Lower leg skin (tissue), 4 donors: Measurements from ENCODE around the gene KCNT2. TPM values are rescaled to one million over a fixed set of nuclear protein-coding genes. Genes with fewer than 3 reads are reported as not detected.
"Not testable (repeated sequence)": the region's sequence is repeated elsewhere in the genome, so short reads cannot be mapped to it uniquely, and the experiment has no call there.

Source experiments
- DNase-seq, 2 donors: peaks; one replicate each; pipeline ENCODE4 v3.0.0-alpha.2; 2019; ENCODE audit warnings: low spot score in 2 of 2
- H3K4me3 ChIP-seq: fragments of 200-600 bp; sonication (generic); 2 replicates; pipeline ENCODE4 v1.5.1; 2017; ENCODE audit warnings: mild to moderate bottlenecking, low read depth; ENCODE audit not compliant: poor library complexity, severe bottlenecking
- POLR2A ChIP-seq, 2 donors: fragments of 450-650 bp; IDR thresholded peaks; one replicate each; pipeline ENCODE4 v1.6.1; 2016 to 2017; ENCODE audit warnings: antibody characterized with exemption in 2 of 2, mild to moderate bottlenecking in 1 of 2, moderate library complexity in 1 of 2
- WGBS, 2 donors: methylation state at CpG; one replicate each; pipeline ENCODE4 v1.1.5; 2018; 5-methylcytosine and 5-hydroxymethylcytosine counted together
- intact Hi-C: fragments of 100-400 bp; cut with DNase I; formaldehyde crosslinking; loops from one replicate; pipeline ENCODE4 v1.15.0; 2023; ENCODE audit warnings: low total_unique reads
- total RNA-seq, 4 donors: library from RNA; depleted of rRNA; stranded (reverse); fragments of >200 nt; gene quantifications; one replicate each; pipeline ENCODE4 v1.1.0, GENCODE V29; 2016
- TF ChIP-seq, protein P1 (sequence below), 3 donors: fragments of 450-650 bp; IDR thresholded peaks; one replicate each; pipeline ENCODE4 v1.5.1; 2016; ENCODE audit warnings: antibody characterized with exemption in 3 of 3, mild to moderate bottlenecking in 3 of 3, moderate library complexity in 2 of 3

Gene KCNT2
- total RNA-seq, 4 donors from 2014 or later: 0.34 to 0.97 (median 0.79) TPM

DNA sequence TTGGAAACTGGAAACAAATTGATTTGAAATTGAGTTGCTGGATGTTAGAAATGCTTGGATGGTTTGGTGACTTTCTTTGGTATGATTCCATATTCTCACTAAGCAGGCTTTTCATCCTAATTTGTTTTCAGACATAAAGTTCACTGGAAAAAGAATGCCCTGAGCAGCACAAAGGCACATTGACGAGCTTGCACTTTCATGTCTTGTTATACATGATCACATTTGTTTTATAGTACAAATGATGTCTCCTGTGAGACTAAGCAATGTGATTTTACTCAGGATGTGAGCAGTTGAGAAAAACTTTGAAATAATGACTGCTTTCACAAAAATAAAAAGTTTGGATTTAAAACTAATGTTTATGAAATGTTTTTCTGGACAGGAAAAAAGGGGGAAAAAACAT, 63.6 kb downstream of the KCNT2 start:
- TF ChIP-seq, protein P1, sequence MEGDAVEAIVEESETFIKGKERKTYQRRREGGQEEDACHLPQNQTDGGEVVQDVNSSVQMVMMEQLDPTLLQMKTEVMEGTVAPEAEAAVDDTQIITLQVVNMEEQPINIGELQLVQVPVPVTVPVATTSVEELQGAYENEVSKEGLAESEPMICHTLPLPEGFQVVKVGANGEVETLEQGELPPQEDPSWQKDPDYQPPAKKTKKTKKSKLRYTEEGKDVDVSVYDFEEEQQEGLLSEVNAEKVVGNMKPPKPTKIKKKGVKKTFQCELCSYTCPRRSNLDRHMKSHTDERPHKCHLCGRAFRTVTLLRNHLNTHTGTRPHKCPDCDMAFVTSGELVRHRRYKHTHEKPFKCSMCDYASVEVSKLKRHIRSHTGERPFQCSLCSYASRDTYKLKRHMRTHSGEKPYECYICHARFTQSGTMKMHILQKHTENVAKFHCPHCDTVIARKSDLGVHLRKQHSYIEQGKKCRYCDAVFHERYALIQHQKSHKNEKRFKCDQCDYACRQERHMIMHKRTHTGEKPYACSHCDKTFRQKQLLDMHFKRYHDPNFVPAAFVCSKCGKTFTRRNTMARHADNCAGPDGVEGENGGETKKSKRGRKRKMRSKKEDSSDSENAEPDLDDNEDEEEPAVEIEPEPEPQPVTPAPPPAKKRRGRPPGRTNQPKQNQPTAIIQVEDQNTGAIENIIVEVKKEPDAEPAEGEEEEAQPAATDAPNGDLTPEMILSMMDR (IDR thresholded peaks at IDR 0.05): no peak
- no peak for TF ChIP-seq POLR2A (IDR thresholded peaks at IDR 0.05)
- 38 to 39% methylated on average over 1 of the region's 1 CpG for WGBS, 2 donors
- DNase-seq: no peak
- no peak overlapping the region for H3K4me3 ChIP-seq
- intact Hi-C loops: no loop called here

DNA sequence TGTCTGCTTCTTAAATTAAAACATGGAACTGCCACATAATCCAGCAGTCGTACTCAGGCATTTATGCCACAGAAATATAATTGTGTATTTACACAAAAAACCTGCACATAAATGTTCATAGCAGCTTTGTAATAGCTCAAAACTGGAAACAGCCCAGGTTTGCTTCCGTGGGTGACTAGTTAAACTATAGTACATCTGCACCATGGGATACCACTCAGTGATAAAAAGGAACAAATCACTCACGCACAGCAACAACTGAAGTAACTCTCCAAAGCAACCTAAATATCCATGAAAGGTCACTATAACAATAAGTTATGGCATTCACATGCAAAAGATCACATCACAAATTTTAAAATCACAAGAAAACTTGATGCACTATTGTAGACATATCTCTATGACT, 64.4 kb downstream of the KCNT2 start:
- no peak for TF ChIP-seq POLR2A (IDR thresholded peaks at IDR 0.05)
- TF ChIP-seq, protein P1 (IDR thresholded peaks at IDR 0.05): no peak
- WGBS, 2 donors: 82 to 84% methylated on average over 3 of the region's 3 CpGs
- H3K4me3 ChIP-seq: no peak overlapping the region
- no peak for DNase-seq
- intact Hi-C loops: no loop called here

DNA sequence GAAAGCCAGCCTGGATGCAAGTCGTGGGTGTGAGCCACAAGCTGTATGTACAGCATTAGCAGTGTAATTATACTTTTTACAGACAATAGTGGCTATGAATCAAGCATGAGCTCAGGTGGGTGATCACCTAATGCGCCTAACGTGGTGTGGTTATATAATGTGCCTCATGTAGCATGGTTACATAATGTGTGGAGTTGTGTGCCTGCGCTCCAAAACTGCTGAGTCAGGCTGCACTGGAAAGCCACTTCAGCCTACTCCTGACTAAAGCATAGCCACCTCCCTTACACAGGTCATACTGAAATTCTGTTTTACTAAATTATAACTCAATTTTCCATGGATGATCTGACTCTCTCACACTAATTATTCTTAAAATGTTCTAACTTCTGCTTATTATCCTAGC, 69.8 kb downstream of the KCNT2 start:
- no peak for TF ChIP-seq POLR2A (IDR thresholded peaks at IDR 0.05)
- TF ChIP-seq, protein P1 (IDR thresholded peaks at IDR 0.05): no peak
- intact Hi-C loops: no loop called here
- no peak overlapping the region for H3K4me3 ChIP-seq
- 86 to 88% methylated on average over 4 of the region's 4 CpGs for WGBS, 2 donors
- no peak for DNase-seq

DNA sequence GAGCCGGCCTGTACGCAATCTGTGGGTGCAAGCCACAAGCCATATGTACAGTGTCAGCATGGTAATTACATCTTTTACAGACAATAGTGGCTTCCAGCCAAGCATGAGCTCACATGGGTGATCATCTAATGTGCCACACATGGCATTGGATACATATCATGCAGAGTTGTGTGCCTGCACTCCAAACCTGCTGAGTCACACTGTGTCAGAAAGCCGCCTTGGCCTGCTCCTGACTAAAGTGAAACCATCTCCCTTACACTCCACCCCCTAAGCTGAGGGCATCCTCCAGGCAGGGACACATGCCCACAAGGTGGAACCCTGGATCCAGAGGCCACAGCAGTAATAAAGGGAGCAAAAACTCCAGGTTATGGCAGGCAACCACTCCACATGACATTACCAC, 72.5 kb downstream of the KCNT2 start:
- TF ChIP-seq, protein P1 (IDR thresholded peaks at IDR 0.05): no peak
- TF ChIP-seq POLR2A (IDR thresholded peaks at IDR 0.05): no peak
- DNase-seq: no peak
- intact Hi-C loops: no loop called here
- 53 to 59% methylated on average over 3 of the region's 3 CpGs for WGBS, 2 donors
- no peak overlapping the region for H3K4me3 ChIP-seq

DNA sequence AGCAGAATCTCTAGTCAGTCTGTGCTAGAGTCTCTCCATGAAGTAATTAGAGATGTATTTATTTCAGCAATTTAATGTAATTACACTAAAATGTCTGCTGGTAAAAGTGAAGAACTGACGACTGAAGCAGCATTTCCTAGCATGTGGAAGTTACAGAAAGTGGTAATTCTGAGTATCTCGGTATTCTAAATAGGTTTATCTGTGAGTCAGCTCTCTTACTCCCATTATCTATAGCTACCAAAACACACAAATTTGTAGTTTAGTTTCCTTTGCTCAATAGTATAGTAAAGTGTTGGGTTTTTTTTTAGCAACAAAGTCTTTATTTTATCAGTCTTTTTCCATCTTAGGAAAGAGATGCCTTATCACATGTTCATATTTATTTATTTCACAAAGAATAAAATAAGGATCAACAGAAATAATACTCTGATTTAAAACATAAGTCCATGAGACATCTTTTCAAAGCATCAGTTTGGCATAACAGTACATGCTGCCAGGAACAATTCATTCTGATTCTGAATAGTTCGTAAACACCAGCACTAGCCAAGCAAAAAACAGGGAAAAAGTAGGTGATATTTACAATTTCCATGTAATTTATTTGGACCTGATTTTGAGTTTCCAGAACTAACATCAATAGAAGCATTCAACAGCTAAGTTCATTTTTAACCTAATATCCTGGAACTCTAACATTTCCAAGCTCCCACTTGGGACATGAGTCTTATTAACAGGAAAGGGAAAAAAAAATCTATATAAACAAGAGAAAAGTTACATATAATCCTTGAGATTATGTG, 76.3 kb downstream of the KCNT2 start:
- H3K4me3 ChIP-seq: no peak overlapping the region
- WGBS, 2 donors: 60 to 70% methylated on average over 3 of the region's 3 CpGs
- no peak for DNase-seq
- intact Hi-C loops: no loop called here
- TF ChIP-seq POLR2A (IDR thresholded peaks at IDR 0.05): no peak
- TF ChIP-seq, protein P1 (IDR thresholded peaks at IDR 0.05): no peak

DNA sequence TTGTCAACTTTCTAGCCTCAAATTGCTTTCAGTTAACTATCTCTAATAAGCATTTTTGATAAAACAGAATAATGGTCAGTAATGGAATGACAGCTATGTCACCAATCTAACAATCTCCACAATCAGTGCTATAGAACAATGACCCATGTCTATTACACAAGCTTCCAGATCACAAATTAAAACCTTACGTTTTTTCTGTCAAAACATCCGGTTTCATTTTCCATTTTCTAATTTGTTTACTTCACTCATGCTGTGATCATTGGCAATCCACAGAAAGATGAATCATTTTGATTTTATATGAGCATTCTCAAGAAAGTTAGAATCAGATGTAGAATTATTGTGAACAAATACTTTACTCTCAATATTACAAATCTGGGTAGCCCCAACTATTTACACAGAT, 80.3 kb downstream of the KCNT2 start:
- TF ChIP-seq, protein P1 (IDR thresholded peaks at IDR 0.05): no peak
- TF ChIP-seq POLR2A (IDR thresholded peaks at IDR 0.05): no peak
- no peak overlapping the region for H3K4me3 ChIP-seq
- intact Hi-C loops: no loop called here
- WGBS, 2 donors: 44 to 45% methylated on average over 2 of the region's 2 CpGs
- DNase-seq: no peak

DNA sequence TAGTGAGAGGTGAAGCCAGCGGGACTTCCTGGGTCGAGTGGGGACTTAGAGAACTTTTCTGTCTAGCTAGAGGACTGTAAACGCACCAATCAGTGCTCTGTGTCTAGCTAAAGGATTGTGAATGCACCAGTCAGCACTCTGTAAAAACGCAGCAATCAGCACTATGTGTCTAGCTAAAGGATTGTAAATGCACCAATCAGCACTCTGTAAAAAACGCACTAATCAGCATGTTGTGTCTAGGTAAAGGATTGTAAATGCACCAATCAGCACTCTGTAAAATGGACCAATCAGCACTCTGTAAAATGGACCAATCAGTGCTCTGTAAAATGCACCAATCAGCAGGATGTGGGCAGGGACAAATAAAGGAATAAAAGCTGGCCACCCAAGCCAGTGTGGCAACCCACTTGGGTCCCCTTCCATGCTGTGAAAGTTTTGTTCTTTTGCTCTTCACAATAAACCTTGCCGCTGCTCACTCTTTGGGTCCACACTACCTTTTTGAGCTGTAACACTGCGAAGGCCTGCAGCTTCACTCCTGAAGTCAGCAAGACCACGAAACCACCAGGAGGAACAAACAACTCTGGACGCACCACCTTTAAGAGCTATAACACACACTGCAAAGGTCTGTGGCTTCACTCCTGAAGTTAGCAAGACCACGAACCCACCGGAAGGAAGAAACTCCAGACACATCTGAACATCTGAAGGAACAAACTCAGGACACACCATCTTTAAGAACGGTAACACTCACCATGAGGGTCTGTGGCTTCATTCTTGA, 85.5 kb downstream of the KCNT2 start:
- WGBS, 2 donors: 87 to 93% methylated on average over 12 of the region's 12 CpGs
- intact Hi-C loops, DNase-seq, H3K4me3 ChIP-seq: not testable (repeated sequence)
